Mammary microvascular endothelial cell (primary cell): ENCODE measurements around the gene KRT71. TPM values are rescaled to one million over a fixed set of nuclear protein-coding genes. Genes with fewer than 3 reads are reported as not detected.

Experiments used
- total RNA-seq: library from RNA; depleted of rRNA; stranded (reverse); fragments of >200 nt; gene quantifications from 2 replicates; pipeline ENCODE4 v1.2.3, GENCODE V29; 2015

The KRT71 gene
- under 0.01 TPM in 1 of 2 replicates, not detected in the other for total RNA-seq

GRCh38 chr12:52552681-52553195 lies at the start of gene KRT71:
Gene KRT71, minus strand, starts transcription at chr12:52553145. Its CDS starts 68 bp downstream, at chr12:52553077.

GRCh38 chr12:52600941-52601481 lies 48.1 kb upstream of the KRT71 start, which contains the start of gene KRT72:
Gene KRT72, minus strand, starts transcription at chr12:52601463. Its CDS starts 11 bp downstream, at chr12:52601452.

DNA sequence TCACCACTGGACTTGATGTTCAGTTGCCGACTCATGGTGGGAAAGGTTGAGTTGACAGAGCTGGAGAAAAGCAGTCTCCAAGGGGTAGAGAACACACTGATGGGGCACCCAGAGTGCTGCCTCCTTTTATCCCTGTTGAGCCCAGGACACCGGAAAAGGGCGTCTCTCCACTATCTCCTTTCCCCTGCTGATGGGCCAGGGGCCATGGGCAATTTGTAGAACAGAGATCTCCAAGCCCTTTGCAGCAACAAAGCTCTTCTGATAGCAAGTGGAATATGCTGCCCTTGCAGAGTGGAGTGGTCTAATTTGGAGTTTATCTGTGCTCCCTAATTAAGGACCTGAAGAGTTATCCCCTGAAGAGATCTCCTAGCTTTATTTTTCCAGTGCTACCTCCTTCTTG lies 20.8 kb upstream of the KRT71 start, which contains the start of gene KRT74:
TSS of gene KRT74 (minus strand) at position 101 of the 400 bp plus-strand sequence. CDS start at position 35, 66 bp downstream.

GRCh38 chr12:52519826-52520662 lies 32.9 kb downstream of the KRT71 start, which contains the start of gene KRT5:
Gene KRT5, minus strand, starts transcription at chr12:52520394. Its CDS starts 98 bp downstream, at chr12:52520296.

Other genes with a start within 250 kb of the KRT71 start
- not detected in 2 replicates for gene KRT83, start 231.7 kb downstream of the KRT71 start, total RNA-seq
- not detected in 2 replicates for gene KRT85, start 185.7 kb downstream of the KRT71 start, total RNA-seq
- not detected in 2 replicates for gene KRT84, start 167.5 kb downstream of the KRT71 start, total RNA-seq
- gene KRT82, start 146.8 kb downstream of the KRT71 start, total RNA-seq: not detected in 2 replicates
- gene KRT75, start 118.8 kb downstream of the KRT71 start, total RNA-seq: not detected in 2 replicates
- not detected in 2 replicates for gene KRT6B, start 101.0 kb downstream of the KRT71 start, total RNA-seq
- not detected in 2 replicates for gene KRT6C, start 79.3 kb downstream of the KRT71 start, total RNA-seq
- not detected in 2 replicates for gene KRT6A, start 59.9 kb downstream of the KRT71 start, total RNA-seq
- not detected in 2 replicates for gene KRT5, start 32.8 kb downstream of the KRT71 start, total RNA-seq
- gene KRT74, start 20.7 kb upstream of the KRT71 start, total RNA-seq: not detected in 2 replicates
- gene KRT72, start 48.3 kb upstream of the KRT71 start, total RNA-seq: not detected in 2 replicates
- not detected in 2 replicates for gene KRT73, start 65.4 kb upstream of the KRT71 start, total RNA-seq
- gene KRT2, start 99.1 kb upstream of the KRT71 start, total RNA-seq: not detected in 2 replicates
- gene KRT1, start 127.3 kb upstream of the KRT71 start, total RNA-seq: not detected in 2 replicates
- not detected in 2 replicates for gene KRT77, start 150.4 kb upstream of the KRT71 start, total RNA-seq
- not detected in 2 replicates for gene KRT76, start 224.2 kb upstream of the KRT71 start, total RNA-seq
- gene KRT3, start 243.0 kb upstream of the KRT71 start, total RNA-seq: not detected in 2 replicates